ENCODE results near the gene BRME1. TPM values are rescaled to one million over a fixed set of nuclear protein-coding genes. Genes with fewer than 3 reads are reported as not detected.

The BRME1 gene
- total RNA-seq, 4 donors from 2014 or later: 0.19 to 1.0 (median 0.56) TPM

GRCh38 chr19:13929956-13930355 lies 24.0 kb upstream of the BRME1 start:
- TF ChIP-seq POLR2A (IDR thresholded peaks at IDR 0.05) (no peak), CTCF (IDR thresholded peaks at IDR 0.05 in 4 of 5, conservative IDR thresholded peaks at IDR 0.05 in 1 of 5) (no peak)
- no peak for DNase-seq
- H3K36me3 ChIP-seq: peaks cover 0 to 16% of the 10 kb centered on the region in 2 donors
- no peaks in the 10 kb centered on the region for H3K9me3 ChIP-seq
- no peak overlapping the region for H3K27ac ChIP-seq
- no peak overlapping the region for H3K4me3 ChIP-seq
- H3K27me3 ChIP-seq: no peaks in the 10 kb centered on the region
- in situ Hi-C loops (cut with MboI; ENCODE audit: low sequenced_read_pairs in 4 of 4): no loop called here
- H3K4me1 ChIP-seq: no peaks in the 10 kb centered on the region
- ATAC-seq: no peak
- intact Hi-C loops (cut with DNase I; ENCODE audit: low total_unique reads): no loop called here

- H3K36me3 ChIP-seq: peaks cover 0 to 23% of the 10 kb centered on the region in 2 donors
- ATAC-seq: no peak
Observed at GRCh38 chr19:13929340-13929739, 23.4 kb upstream of the BRME1 start.

GRCh38 chr19:13926715-13927114 lies 20.8 kb upstream of the BRME1 start:
- H3K4me3 ChIP-seq: no peak overlapping the region
- ATAC-seq (peak in 1 of 2 donors; percentile 36), DNase-seq (no peak)
- intact Hi-C loops (cut with DNase I; ENCODE audit: low total_unique reads) (no loop called here), in situ Hi-C loops (cut with MboI; ENCODE audit: low sequenced_read_pairs in 4 of 4) (no loop called here)
- no peaks in the 10 kb centered on the region for H3K27me3 ChIP-seq
- no peaks in the 10 kb centered on the region for H3K9me3 ChIP-seq
- H3K27ac ChIP-seq: peak overlapping the region in 2 of 4 donors; percentile 10 to 58
- no peaks in the 10 kb centered on the region for H3K4me1 ChIP-seq
- H3K36me3 ChIP-seq: peaks cover 0 to 44% of the 10 kb centered on the region in 2 donors
- TF ChIP-seq CTCF (IDR thresholded peaks at IDR 0.05 in 4 of 5, conservative IDR thresholded peaks at IDR 0.05 in 1 of 5) (no peak), POLR2A (IDR thresholded peaks at IDR 0.05) (no peak)

More at GRCh38 chr19:13929340-13929739, 23.4 kb upstream of the BRME1 start:
- Histone ChIP-seq H3K27me3 (no peaks in the 10 kb centered on the region), H3K9me3 (no peaks in the 10 kb centered on the region), H3K4me3 (no peak overlapping the region), H3K4me1 (no peaks in the 10 kb centered on the region), H3K27ac (no peak overlapping the region)
- TF ChIP-seq POLR2A (IDR thresholded peaks at IDR 0.05) (no peak), CTCF (IDR thresholded peaks at IDR 0.05 in 4 of 5, conservative IDR thresholded peaks at IDR 0.05 in 1 of 5) (no peak)
- no peak for DNase-seq
- intact Hi-C loops (cut with DNase I; ENCODE audit: low total_unique reads) (no loop called here), in situ Hi-C loops (cut with MboI; ENCODE audit: low sequenced_read_pairs in 4 of 4) (no loop called here)

GRCh38 chr19:13926010-13926409 lies 20.1 kb upstream of the BRME1 start:
- intact Hi-C loops (cut with DNase I; ENCODE audit: low total_unique reads): no loop called here

More at GRCh38 chr19:13926010-13926409, 20.1 kb upstream of the BRME1 start:
- no peak for DNase-seq
- Histone ChIP-seq H3K36me3 (peaks cover 0 to 51% of the 10 kb centered on the region in 2 donors), H3K4me1 (no peaks in the 10 kb centered on the region), H3K9me3 (no peaks in the 10 kb centered on the region), H3K4me3 (no peak overlapping the region), H3K27ac (peak overlapping the region in 2 of 4 donors; percentile 10 to 58), H3K27me3 (no peaks in the 10 kb centered on the region)
- ATAC-seq: no peak
- in situ Hi-C loops (cut with MboI; ENCODE audit: low sequenced_read_pairs in 4 of 4): no loop called here
- TF ChIP-seq CTCF (IDR thresholded peaks at IDR 0.05 in 4 of 5, conservative IDR thresholded peaks at IDR 0.05 in 1 of 5) (no peak), POLR2A (IDR thresholded peaks at IDR 0.05) (no peak)
